IMR-90 (cell line): ENCODE results near the gene UQCRQ. TPM values are rescaled to one million over a fixed set of nuclear protein-coding genes. Genes with fewer than 3 reads are reported as not detected.

Experiments
- ATAC-seq: fragments of 200-7000 bp; cut with Tn5 transposase; 2 replicates; pipeline ENCODE4 v1.9.1; 2020; ENCODE audit warnings: low read depth, mild to moderate bottlenecking, moderate library complexity
- BruUV-seq: library from RNA; stranded (reverse); fragments of 400-500 nt; replicated peaks from 2 replicates; lab custom pipeline; 2021; lab: Mats Ljungman, UMichigan
- CTCF ChIA-PET: fragments of 300-600 bp; formaldehyde crosslinking; extraction: SDS; loops from one replicate; lab custom pipeline; 2021; ENCODE audit warnings: antibody characterized with exemption; lab: Yijun Ruan, JAX
- POLR2A ChIA-PET: fragments of 300-600 bp; sonication (Branson Sonifier 250); formaldehyde crosslinking; loops from one replicate; lab custom pipeline; 2022; ENCODE audit warnings: antibody characterized with exemption; ENCODE audit not compliant: unreplicated experiment; lab: Charles Lee
- DNase-seq: peaks from one replicate; pipeline ENCODE4 v3.0.0; 2013
- H2AFZ ChIP-seq: replicated peaks from 2 replicates; pipeline ENCODE3; 2013; ENCODE audit warnings: low read length, mild to moderate bottlenecking; ENCODE audit not compliant: poor library complexity
- H2AK5ac ChIP-seq: 2 replicates; pipeline ENCODE4 v1.6.1; 2013; ENCODE audit warnings: low read depth, low read length, inconsistent platforms
- H2AK9ac ChIP-seq: replicated peaks from 2 replicates; pipeline ENCODE3; 2013; ENCODE audit warnings: mild to moderate bottlenecking, low read depth, low read length, moderate library complexity; ENCODE audit not compliant: poor library complexity
- H2BK120ac ChIP-seq: 2 replicates; pipeline ENCODE4 v1.6.1; 2013; ENCODE audit warnings: low read depth, low read length, inconsistent platforms
- H2BK15ac ChIP-seq: 3 replicates; pipeline ENCODE4 v1.6.1; 2013; ENCODE audit warnings: low read depth, low read length, inconsistent platforms
- H2BK20ac ChIP-seq: 2 replicates; pipeline ENCODE4 v1.6.1; 2013; ENCODE audit warnings: low read depth, mild to moderate bottlenecking, inconsistent platforms, low read length, moderate library complexity
- H2BK5ac ChIP-seq: 2 replicates; pipeline ENCODE4 v1.6.1; 2013; ENCODE audit warnings: mild to moderate bottlenecking, low read depth, low read length, inconsistent platforms; ENCODE audit not compliant: poor library complexity, severe bottlenecking
- H3K14ac ChIP-seq: replicated peaks from 2 replicates; pipeline ENCODE4 v1.6.1; 2013; ENCODE audit warnings: low read depth, low read length, inconsistent platforms
- H3K18ac ChIP-seq: 2 replicates; pipeline ENCODE4 v1.6.1; 2013; ENCODE audit warnings: low read depth, low read length, control low read depth
- H3K23ac ChIP-seq: 2 replicates; pipeline ENCODE4 v1.6.1; 2013; ENCODE audit warnings: low read depth, low read length, inconsistent platforms
- H3K27ac ChIP-seq: 2 replicates; pipeline ENCODE4 v1.5.1; 2013; ENCODE audit warnings: mild to moderate bottlenecking, control low read depth, low read length; ENCODE audit not compliant: insufficient read depth
- H3K27me3 ChIP-seq: 2 replicates; pipeline ENCODE4 v1.6.1; 2013; ENCODE audit warnings: low read length; ENCODE audit not compliant: control insufficient read depth, insufficient read depth
- H3K36me3 ChIP-seq: 2 replicates; pipeline ENCODE4 v1.6.1; 2013; ENCODE audit warnings: low read length, mixed read lengths; ENCODE audit not compliant: control insufficient read depth, insufficient read depth
- H3K4ac ChIP-seq: 2 replicates; pipeline ENCODE4 v1.6.1; 2013; ENCODE audit warnings: low read depth, low read length, inconsistent platforms
- H3K4me1 ChIP-seq: 2 replicates; pipeline ENCODE4 v1.6.1; 2013; ENCODE audit warnings: low read length, mixed read lengths; ENCODE audit not compliant: control insufficient read depth, insufficient read depth
- H3K4me2 ChIP-seq: 2 replicates; pipeline ENCODE4 v1.6.1; 2013; ENCODE audit warnings: low read depth, mild to moderate bottlenecking, control low read depth, low read length, moderate library complexity
- H3K4me3 ChIP-seq: 2 replicates; pipeline ENCODE4 v1.5.1; 2013; ENCODE audit warnings: low read depth, mild to moderate bottlenecking, control low read depth, low read length, moderate library complexity; ENCODE audit not compliant: insufficient read depth
- H3K56ac ChIP-seq: 2 replicates; pipeline ENCODE4 v1.6.1; 2013; ENCODE audit warnings: low read length, inconsistent platforms; ENCODE audit not compliant: insufficient read depth; ENCODE audit errors: extremely low read depth
- H3K79me1 ChIP-seq, 2 experiments: 2 replicates each; pipeline ENCODE4 v1.6.1; 2013; ENCODE audit warnings: low read length in 2 of 2, inconsistent platforms in 1 of 2, low read depth in 1 of 2
- H3K9ac ChIP-seq: 2 replicates; pipeline ENCODE4 v1.6.1; 2013; ENCODE audit warnings: low read depth, low read length, control low read depth
- H3K9me1 ChIP-seq: 2 replicates; pipeline ENCODE4 v1.6.1; 2013; ENCODE audit warnings: low read length, inconsistent platforms; ENCODE audit not compliant: insufficient read depth
- H3K9me3 ChIP-seq: 2 replicates; pipeline ENCODE4 v1.6.1; 2013; ENCODE audit warnings: low read length; ENCODE audit not compliant: control insufficient read depth, insufficient read depth
- H4K20me1 ChIP-seq: 2 replicates; pipeline ENCODE4 v1.6.1; 2013; ENCODE audit warnings: low read length, inconsistent platforms; ENCODE audit not compliant: insufficient read depth
- H4K5ac ChIP-seq: 2 replicates; pipeline ENCODE4 v1.6.1; 2013; ENCODE audit warnings: mild to moderate bottlenecking, low read depth, low read length, control low read depth
- H4K8ac ChIP-seq, 2 experiments: 2 replicates each; pipeline ENCODE4 v1.6.1; 2013; ENCODE audit warnings: low read depth in 2 of 2, low read length in 2 of 2, control low read depth in 1 of 2, inconsistent platforms in 1 of 2
- H4K91ac ChIP-seq: 2 replicates; pipeline ENCODE4 v1.6.1; 2013; ENCODE audit warnings: low read depth, low read length, inconsistent platforms; ENCODE audit not compliant: insufficient read depth
- CEBPB ChIP-seq: IDR thresholded peaks from 2 replicates; pipeline ENCODE4 v1.6.1; 2012; ENCODE audit warnings: low read depth, low read length, improper control_type of control experiment
- CHD1 ChIP-seq: IDR thresholded peaks from 2 replicates; pipeline ENCODE4 v1.6.1; 2012; ENCODE audit warnings: low read depth, low read length, improper control_type of control experiment
- CTCF ChIP-seq: conservative IDR thresholded peaks from 2 replicates; pipeline ENCODE4 v1.5.1; 2012; ENCODE audit warnings: mild to moderate bottlenecking, low read depth, low read length, improper control_type of control experiment
- FOS ChIP-seq: fragments of 150-350 bp; IDR thresholded peaks from 2 replicates; pipeline ENCODE4 v1.6.1; 2016; ENCODE audit warnings: low read depth, low read length
- MAFK ChIP-seq: IDR thresholded peaks from 2 replicates; pipeline ENCODE4 v1.6.1; 2012; ENCODE audit warnings: low read depth, low read length, improper control_type of control experiment
- MXI1 ChIP-seq: IDR thresholded peaks from 2 replicates; pipeline ENCODE4 v1.6.1; 2012; ENCODE audit warnings: low read depth, mild to moderate bottlenecking, low read length, moderate library complexity, borderline replicate concordance
- NFE2L2 ChIP-seq: fragments of 150-350 bp; IDR thresholded peaks from 2 replicates; pipeline ENCODE4 v1.6.1; 2016; ENCODE audit warnings: low read depth, mild to moderate bottlenecking, low read length
- RCOR1 ChIP-seq: IDR thresholded peaks from 2 replicates; pipeline ENCODE4 v1.6.1; 2012; ENCODE audit warnings: mild to moderate bottlenecking, low read length, improper control_type of control experiment; ENCODE audit not compliant: insufficient replicate concordance
- RFX5 ChIP-seq: IDR thresholded peaks from 2 replicates; pipeline ENCODE4 v1.8.0; 2012; ENCODE audit warnings: low read depth, mild to moderate bottlenecking, low read length, moderate library complexity
- SMC3 ChIP-seq: fragments of 150-350 bp; IDR thresholded peaks from 2 replicates; pipeline ENCODE4 v1.6.1; 2016; ENCODE audit warnings: low read depth, mild to moderate bottlenecking, antibody characterized with exemption, low read length, moderate library complexity
- WGBS, 2 experiments: methylation state at CpG; one replicate each; pipeline versions ENCODE4 v1.1.5 to v1.1.7; 2013; ENCODE audit warnings: missing lambda C conversion rate in 2 of 2; ENCODE audit not compliant: insufficient read length in 1 of 2; ENCODE audit errors: extremely low coverage in 2 of 2; 5-methylcytosine and 5-hydroxymethylcytosine counted together
- dilution Hi-C: fragments of 300-500 bp; cut with HindIII; formaldehyde crosslinking; loops from one replicate; pipeline ENCODE4 v1.14.3; 2018; ENCODE audit warnings: low sequenced_read_pairs; ENCODE audit not compliant: unreplicated experiment
- in situ Hi-C: fragments of 300-500 bp; cut with MboI; formaldehyde crosslinking; loops from 3 replicates; pipeline ENCODE4 v1.14.3; 2019; ENCODE audit warnings: low sequenced_read_pairs, inconsistent platforms, mixed read lengths
- intact Hi-C: fragments of 100-400 bp; cut with micrococcal nuclease; formaldehyde crosslinking; loops from 2 replicates; pipeline ENCODE4 v1.10.0; 2022
- polyA plus RNA-seq, 3 experiments: library from polyadenylated mRNA; depleted of rRNA; stranded (reverse); fragments of >200 nt; gene quantifications; 2 replicates each; pipeline ENCODE4 v1.2.3, GENCODE V29; 2012; ENCODE audit warnings: low replicate concordance in 1 of 3
- total RNA-seq: library from RNA; depleted of rRNA; stranded (reverse); fragments of >200 nt; gene quantifications from 2 replicates; pipeline ENCODE4 v1.2.3, GENCODE V29; 2012

Gene UQCRQ
- total and polyA plus RNA-seq, 2 of the 4 experiments (the other 2 are of a cell fraction), result 73.7 to 292 TPM

- TF ChIP-seq MAFK, result no peak
- TF ChIP-seq CHD1, result no peak
- TF ChIP-seq RCOR1, result no peak
- TF ChIP-seq CTCF, result no peak
- no peak for TF ChIP-seq NFE2L2
- TF ChIP-seq RFX5, result no peak
- TF ChIP-seq SMC3, result no peak
- no peak for TF ChIP-seq MXI1
- TF ChIP-seq CEBPB, result no peak
- TF ChIP-seq FOS, result no peak
- dilution Hi-C loops, result no loop called here
Measured at GRCh38 chr5:132860742-132861141, 5.7 kb upstream of the UQCRQ start.

More at GRCh38 chr5:132860742-132861141, 5.7 kb upstream of the UQCRQ start:
- Histone ChIP-seq H3K4ac (no peak overlapping the region), H4K8ac (no peak overlapping the region), H2AK5ac (no peak overlapping the region), H3K56ac (no peak overlapping the region), H2AK9ac (no peak overlapping the region), H4K91ac (no peak overlapping the region), H3K4me2 (no peak overlapping the region), H3K36me3 (no peaks in the 10 kb centered on the region), H2AFZ (no peak overlapping the region), H2BK20ac (no peak overlapping the region), H3K9ac (no peak overlapping the region), H3K4me1 (peaks cover 2% of the 10 kb centered on the region; the same call in 1 of the 2 replicates), H3K4me3 (no peak overlapping the region), H3K18ac (no peak overlapping the region), H3K9me3 (no peaks in the 10 kb centered on the region), H3K9me1 (peaks cover 4% of the 10 kb centered on the region), H2BK5ac (no peak overlapping the region), H2BK15ac (no peak overlapping the region), H2BK120ac (no peak overlapping the region), H3K23ac (no peak overlapping the region), H4K20me1 (no peaks in the 10 kb centered on the region), H4K5ac (no peak overlapping the region), H3K14ac (no peak overlapping the region), H3K27ac (no peak overlapping the region), H3K79me1 (no peaks in the 10 kb centered on the region), H3K27me3 (no peaks in the 10 kb centered on the region)
- no CpG with 5 or more reads among the region's 5 CpGs for WGBS, 2 experiments
- in situ Hi-C loops, result no loop called here
- ATAC-seq, result no peak
- ChIA-PET CTCF (interaction anchor here (0.8 kb wide), 1 partner anchor 41 kb away, joined by 3 read pairs; no protein-coding TSS in a partner anchor), POLR2A (no interaction called here)
- no peak for DNase-seq
- intact Hi-C loops, result loop anchor here (5.0 kb wide), 1 partner anchor 103 kb away; no protein-coding TSS in a partner anchor
- BruUV-seq, result no TSS peak
